ENCODE measurements around the gene ZNF446. TPM values are rescaled to one million over a fixed set of nuclear protein-coding genes. Genes with fewer than 3 reads are reported as not detected.

Gene ZNF446
- total RNA-seq, 2 donors from 2014 or later: 13.9 to 17.3 TPM

Other genes starting within 250 kb of the ZNF446 start
- gene ZNF544, start 247.4 kb upstream of the ZNF446 start, total RNA-seq: 10 to 100 TPM; 13.4 to 15.0 TPM
- gene ZNF8, start 197.4 kb upstream of the ZNF446 start, total RNA-seq: 1 to 10 TPM; 5.6 to 6.6 TPM
- gene ERVK3-1, start 171.0 kb upstream of the ZNF446 start, total RNA-seq: 100 to 1,000 TPM; 108 to 110 TPM
- gene ZSCAN22, start 149.4 kb upstream of the ZNF446 start, total RNA-seq: 1 to 10 TPM; 1.5 to 1.7 TPM
- 10 to 100 TPM; 16.0 to 21.7 TPM for gene A1BG, start 122.9 kb upstream of the ZNF446 start, total RNA-seq
- gene ZNF497, start 113.6 kb upstream of the ZNF446 start, total RNA-seq: 1 to 10 TPM in 1 of 2 donors, under 1 TPM in 1; 0.55 to 1.6 TPM
- 1 to 10 TPM; 1.2 to 1.6 TPM for gene ZNF837, start 95.3 kb upstream of the ZNF446 start, total RNA-seq
- 1,000 to 10,000 TPM; 1,065 to 1,239 TPM for gene RPS5, start 89.1 kb upstream of the ZNF446 start, total RNA-seq
- gene RNF225, start 80.7 kb upstream of the ZNF446 start, total RNA-seq: not detected
- gene ZNF584, start 67.7 kb upstream of the ZNF446 start, total RNA-seq: 1 to 10 TPM; 3.0 to 5.4 TPM
- gene ZNF132, start 36.2 kb upstream of the ZNF446 start, total RNA-seq: 1 to 10 TPM in 1 of 2 donors, under 1 TPM in 1; 0.76 to 1.7 TPM
- 10 to 100 TPM in 1 of 2 donors, 1 to 10 TPM in 1; 8.6 to 12.6 TPM for gene ZNF324B, start 24.7 kb upstream of the ZNF446 start, total RNA-seq
- 10 to 100 TPM; 21.0 to 35.2 TPM for gene ZNF324, start 9.3 kb upstream of the ZNF446 start, total RNA-seq
- gene SLC27A5, start 35.6 kb downstream of the ZNF446 start, total RNA-seq: 1 to 10 TPM; 6.6 to 7.7 TPM
- 1 to 10 TPM; 7.0 to 8.2 TPM for gene ZBTB45, start 43.5 kb downstream of the ZNF446 start, total RNA-seq
- 100 to 1,000 TPM; 427 to 525 TPM for gene TRIM28, start 67.7 kb downstream of the ZNF446 start, total RNA-seq
- 10 to 100 TPM; 74.8 to 88.8 TPM for gene CHMP2A, start 78.8 kb downstream of the ZNF446 start, total RNA-seq
- gene UBE2M, start 82.3 kb downstream of the ZNF446 start, total RNA-seq: 10 to 100 TPM; 36.1 to 63.5 TPM
- 10 to 100 TPM; 29.9 to 34.0 TPM for gene MZF1, start 97.0 kb downstream of the ZNF446 start, total RNA-seq